RWPE2 (cell line): ENCODE data around the gene KRTAP1-4.
"Not testable (repeated sequence)": the region's sequence is repeated elsewhere in the genome, so short reads cannot be mapped to it uniquely, and the experiment has no call there.

Experiments
- ATAC-seq: fragments of 200-7000 bp; cut with Tn5 transposase; 3 replicates; pipeline ENCODE4 v1.9.1; 2021; ENCODE audit warnings: low read depth
- DNase-seq: peaks from one replicate; pipeline ENCODE4 v3.0.0-alpha.2; 2020; ENCODE audit warnings: low spot score
- H3K27ac ChIP-seq: fragments of 450-650 bp; 2 replicates; pipeline ENCODE4 v1.5.1; 2017; ENCODE audit warnings: mild to moderate bottlenecking; ENCODE audit not compliant: poor library complexity, severe bottlenecking
- H3K27me3 ChIP-seq: fragments of 250-450 bp; sonication (Bioruptor Pico); 2 replicates; pipeline ENCODE4 v1.5.1; 2021; ENCODE audit warnings: mild to moderate bottlenecking, moderate library complexity; ENCODE audit not compliant: insufficient read depth, poor library complexity, severe bottlenecking
- H3K36me3 ChIP-seq: fragments of 250-450 bp; sonication (Bioruptor Pico); 2 replicates; pipeline ENCODE4 v1.5.1; 2020; ENCODE audit warnings: low read depth, mild to moderate bottlenecking, moderate library complexity
- H3K4me1 ChIP-seq: fragments of 250-450 bp; sonication (Bioruptor Pico); 2 replicates; pipeline ENCODE4 v1.5.1; 2021; ENCODE audit warnings: mild to moderate bottlenecking, moderate library complexity; ENCODE audit not compliant: insufficient read depth, poor library complexity, severe bottlenecking
- H3K4me3 ChIP-seq: fragments of 250-450 bp; sonication (Bioruptor Pico); 2 replicates; pipeline ENCODE4 v1.5.1; 2021; ENCODE audit warnings: mild to moderate bottlenecking, moderate library complexity; ENCODE audit not compliant: severe bottlenecking
- H3K9me3 ChIP-seq: fragments of 250-450 bp; sonication (Bioruptor Pico); 2 replicates; pipeline ENCODE4 v1.5.1; 2021; ENCODE audit warnings: mild to moderate bottlenecking, moderate library complexity; ENCODE audit not compliant: severe bottlenecking
- TF ChIP-seq, protein P1 (sequence below): fragments of 450-650 bp; IDR thresholded peaks from one replicate; pipeline ENCODE4 v1.5.1; 2017; ENCODE audit warnings: mild to moderate bottlenecking, moderate library complexity; ENCODE audit not compliant: poor library complexity, severe bottlenecking

Gene KRTAP1-4

DNA sequence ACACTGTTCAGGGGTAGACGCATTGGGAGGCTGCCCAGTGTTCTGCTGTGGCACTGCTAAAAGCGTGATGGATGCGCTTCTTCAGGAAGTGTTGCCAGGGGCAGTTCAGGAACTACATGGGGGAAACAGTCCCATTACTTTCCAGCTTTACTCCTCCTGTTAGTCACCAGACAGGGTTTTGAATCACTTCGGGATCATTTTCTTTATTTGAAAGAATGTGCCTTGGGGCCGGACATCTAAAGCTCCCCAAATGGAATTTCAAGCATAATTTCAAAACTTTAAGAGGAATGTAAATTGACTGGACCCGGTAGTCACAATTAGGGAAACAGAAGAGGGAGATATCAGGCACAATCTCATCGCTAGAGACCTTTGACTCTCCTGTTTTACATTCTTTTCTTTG, 18.4 kb upstream of the KRTAP1-4 start:
- TF ChIP-seq, protein P1, sequence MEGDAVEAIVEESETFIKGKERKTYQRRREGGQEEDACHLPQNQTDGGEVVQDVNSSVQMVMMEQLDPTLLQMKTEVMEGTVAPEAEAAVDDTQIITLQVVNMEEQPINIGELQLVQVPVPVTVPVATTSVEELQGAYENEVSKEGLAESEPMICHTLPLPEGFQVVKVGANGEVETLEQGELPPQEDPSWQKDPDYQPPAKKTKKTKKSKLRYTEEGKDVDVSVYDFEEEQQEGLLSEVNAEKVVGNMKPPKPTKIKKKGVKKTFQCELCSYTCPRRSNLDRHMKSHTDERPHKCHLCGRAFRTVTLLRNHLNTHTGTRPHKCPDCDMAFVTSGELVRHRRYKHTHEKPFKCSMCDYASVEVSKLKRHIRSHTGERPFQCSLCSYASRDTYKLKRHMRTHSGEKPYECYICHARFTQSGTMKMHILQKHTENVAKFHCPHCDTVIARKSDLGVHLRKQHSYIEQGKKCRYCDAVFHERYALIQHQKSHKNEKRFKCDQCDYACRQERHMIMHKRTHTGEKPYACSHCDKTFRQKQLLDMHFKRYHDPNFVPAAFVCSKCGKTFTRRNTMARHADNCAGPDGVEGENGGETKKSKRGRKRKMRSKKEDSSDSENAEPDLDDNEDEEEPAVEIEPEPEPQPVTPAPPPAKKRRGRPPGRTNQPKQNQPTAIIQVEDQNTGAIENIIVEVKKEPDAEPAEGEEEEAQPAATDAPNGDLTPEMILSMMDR = no peak

DNA sequence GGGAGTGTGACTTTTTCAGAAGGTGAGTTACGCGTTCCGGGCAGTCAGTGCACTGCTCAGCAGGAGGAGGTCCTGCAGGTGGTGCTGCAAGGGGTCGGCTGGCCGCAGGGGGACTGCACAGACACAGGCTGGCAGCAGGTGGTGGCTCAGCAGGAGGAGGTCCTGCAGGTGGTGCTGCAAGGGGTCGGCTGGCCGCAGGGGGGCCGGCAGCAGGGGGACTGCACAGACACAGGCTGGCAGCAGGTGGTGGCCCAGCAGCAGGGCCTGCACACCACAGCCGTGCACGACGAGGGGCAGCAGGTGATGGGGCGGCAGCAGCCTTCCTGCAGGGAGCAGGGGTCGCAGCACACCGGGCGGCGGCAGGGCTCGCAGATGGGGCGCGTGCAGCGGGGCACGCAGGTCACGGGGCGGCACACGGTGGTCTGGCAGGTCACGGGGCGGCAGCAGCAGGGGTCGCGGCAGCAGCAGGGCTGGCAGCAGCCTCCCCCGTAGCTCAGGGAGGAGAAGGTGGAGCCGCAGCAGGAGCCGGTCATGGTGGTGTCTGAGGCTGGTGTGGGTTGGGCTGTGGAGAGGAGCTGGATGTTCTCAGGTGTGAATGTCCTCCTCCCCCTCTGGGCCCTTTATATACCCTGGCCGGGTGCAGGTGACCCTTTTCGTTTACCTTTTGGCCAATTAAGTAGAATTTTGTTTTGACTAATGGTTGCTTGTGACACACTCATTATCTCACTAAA, 16.9 kb upstream of the KRTAP1-4 start, which contains the start of gene KRTAP2-1:
Gene KRTAP2-1, minus strand, starts transcription at position 582 of the 731 bp plus-strand sequence. Its CDS starts 49 bp downstream, at position 533.
- not testable (repeated sequence) for DNase-seq, H3K27me3 ChIP-seq, H3K36me3 ChIP-seq, ATAC-seq, H3K9me3 ChIP-seq, H3K4me3 ChIP-seq
- H3K4me1 ChIP-seq = peaks cover 15% of the 10 kb centered on the region
- H3K27ac ChIP-seq = peak within 1 kb of the TSS; percentile 55

More for the DNA sequence above, 18.4 kb upstream of the KRTAP1-4 start:
- Histone ChIP-seq H3K4me3 (no peak overlapping the region), H3K9me3 (peaks cover 2% of the 10 kb centered on the region), H3K27me3 (no peaks in the 10 kb centered on the region), H3K36me3 (no peaks in the 10 kb centered on the region), H3K4me1 (peaks cover 15% of the 10 kb centered on the region), H3K27ac (peak overlapping the region; percentile 55)
- DNase-seq (no peak), ATAC-seq (peak; percentile 53; the same call in 2 of the 3 replicates)

DNA sequence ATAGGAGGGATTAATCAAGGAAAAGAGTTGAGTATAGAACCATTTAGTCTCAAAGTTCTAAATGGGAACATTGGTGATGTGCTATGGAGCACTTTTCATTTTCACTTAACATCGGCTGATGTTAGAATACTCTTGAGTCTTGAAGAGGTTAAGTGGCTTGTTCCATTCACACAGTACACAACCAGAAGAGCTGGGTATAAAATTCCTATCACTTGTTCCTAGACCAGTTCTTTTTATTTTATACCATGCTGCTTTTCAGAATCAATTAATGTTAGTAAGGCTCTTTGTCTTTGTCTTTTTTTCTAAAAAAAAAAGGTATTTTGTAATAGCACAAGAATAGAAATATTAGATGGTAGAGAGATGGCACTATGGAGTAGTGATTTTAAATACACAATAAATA, 13.0 kb upstream of the KRTAP1-4 start:
- TF ChIP-seq, protein P1 = no peak
- no peak overlapping the region for H3K4me3 ChIP-seq
- H3K9me3 ChIP-seq = no peaks in the 10 kb centered on the region
- ATAC-seq (no peak), DNase-seq (no peak)
- no peak overlapping the region for H3K27ac ChIP-seq
- H3K36me3 ChIP-seq = no peaks in the 10 kb centered on the region
- peaks cover 3% of the 10 kb centered on the region for H3K4me1 ChIP-seq
- H3K27me3 ChIP-seq = no peaks in the 10 kb centered on the region

DNA sequence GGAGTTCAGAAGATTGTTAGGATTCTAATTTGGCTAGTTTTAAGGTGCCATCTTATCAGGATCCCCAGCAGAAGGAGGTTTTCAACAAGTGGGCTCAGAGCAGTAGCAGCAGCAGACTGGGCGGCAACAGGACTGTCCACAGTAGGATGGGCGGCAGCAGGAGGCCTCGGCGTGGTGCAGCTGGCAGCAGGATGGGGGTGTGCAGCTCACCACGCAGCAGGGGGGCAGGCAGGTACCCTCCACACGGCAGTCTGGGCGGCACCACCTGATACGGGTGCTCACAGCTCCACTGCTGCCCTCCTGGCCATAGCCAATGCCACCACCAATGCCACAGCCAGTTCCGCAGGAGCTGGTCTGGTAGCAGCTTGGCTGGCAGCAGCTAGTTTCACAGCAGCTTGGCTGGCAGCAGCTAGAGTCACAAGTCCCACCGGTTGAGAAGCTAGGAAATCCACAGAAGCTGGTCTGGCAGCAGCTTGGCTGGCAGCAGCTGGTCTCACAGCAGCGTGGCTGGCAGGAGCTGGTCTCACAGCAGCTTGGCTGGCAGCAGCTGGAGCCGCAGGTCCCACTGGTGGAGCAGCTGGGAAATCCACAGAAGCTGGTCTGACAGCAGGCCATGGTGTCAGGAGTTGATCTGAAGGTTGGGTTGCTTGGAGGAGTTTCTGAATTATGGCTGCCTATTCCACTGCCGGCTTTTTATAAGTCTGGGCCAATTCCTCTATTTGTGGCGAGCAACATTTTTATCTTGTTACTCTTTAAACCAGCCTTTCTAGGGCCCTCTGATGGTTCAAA, 11.0 kb upstream of the KRTAP1-4 start, which contains the start of gene KRTAP1-1:
Gene KRTAP1-1, minus strand, starts transcription at position 668 of the 789 bp plus-strand sequence. Its CDS starts 53 bp downstream, at position 615.
- H3K36me3 ChIP-seq, H3K4me1 ChIP-seq, H3K4me3 ChIP-seq, H3K9me3 ChIP-seq, DNase-seq, H3K27me3 ChIP-seq, H3K27ac ChIP-seq, ATAC-seq: not testable (repeated sequence)

DNA sequence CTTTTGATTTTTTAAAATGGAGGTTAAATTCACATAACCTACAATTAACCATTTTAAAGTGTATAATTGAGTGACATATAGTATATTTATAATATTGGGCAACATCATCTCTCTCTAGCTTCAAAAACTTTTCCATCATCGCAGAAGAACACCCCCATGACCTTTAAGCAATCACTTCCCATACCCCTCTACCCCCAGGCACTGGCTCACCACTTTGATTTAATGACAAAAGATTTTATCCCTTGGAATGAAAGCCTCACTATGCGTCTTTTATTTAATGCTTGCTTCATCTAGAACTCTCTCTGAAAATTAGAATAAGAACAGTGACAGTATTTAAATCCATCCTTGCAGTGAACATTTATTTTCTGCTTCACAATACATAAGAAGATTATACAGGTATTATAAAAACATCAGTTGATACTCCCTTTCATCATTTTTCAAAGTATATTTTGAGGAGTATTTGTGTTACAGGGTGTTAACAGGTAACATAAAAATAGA, 7.9 kb upstream of the KRTAP1-4 start:
- TF ChIP-seq, protein P1 = no peak
- H3K27ac ChIP-seq = no peak overlapping the region
- no peaks in the 10 kb centered on the region for H3K36me3 ChIP-seq
- H3K27me3 ChIP-seq = no peaks in the 10 kb centered on the region
- no peaks in the 10 kb centered on the region for H3K4me1 ChIP-seq
- no peaks in the 10 kb centered on the region for H3K9me3 ChIP-seq
- ATAC-seq (no peak), DNase-seq (no peak)
- H3K4me3 ChIP-seq = no peak overlapping the region

DNA sequence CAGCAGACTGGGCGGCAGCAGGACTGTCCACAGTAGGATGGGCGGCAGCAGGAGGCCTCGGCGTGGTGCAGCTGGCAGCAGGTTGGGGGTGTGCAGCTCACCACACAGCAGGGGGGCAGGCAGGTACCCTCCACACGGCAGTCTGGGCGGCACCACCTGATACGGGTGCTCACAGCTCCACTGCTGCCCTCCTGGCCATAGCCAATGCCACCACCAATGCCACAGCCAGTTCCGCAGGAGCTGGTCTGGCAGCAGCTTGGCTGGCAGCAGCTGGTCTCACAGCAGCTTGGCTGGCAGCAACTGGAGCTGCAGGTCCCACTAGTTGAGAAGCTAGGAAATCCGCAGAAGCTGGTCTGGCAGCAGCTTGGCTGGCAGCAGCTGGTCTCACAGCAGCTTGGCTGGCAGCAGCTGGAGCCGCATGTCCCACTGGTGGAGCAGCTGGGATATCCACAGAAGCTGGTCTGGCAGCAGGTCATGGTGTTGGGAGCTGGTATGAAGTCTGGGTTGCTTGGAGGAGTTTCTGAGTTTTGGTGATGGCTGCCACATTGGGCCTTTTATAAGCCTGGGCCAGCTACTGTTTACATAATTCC, 4.4 kb upstream of the KRTAP1-4 start, which contains the start of gene KRTAP1-3:
Gene KRTAP1-3, minus strand, starts transcription at position 529 of the 590 bp plus-strand sequence. Its CDS starts 53 bp downstream, at position 476.
- not testable (repeated sequence) for H3K27me3 ChIP-seq, H3K36me3 ChIP-seq, H3K4me1 ChIP-seq, H3K4me3 ChIP-seq, H3K27ac ChIP-seq, H3K9me3 ChIP-seq, DNase-seq, ATAC-seq
